ENCODE measurements around the gene HNF4A.
"Not testable (repeated sequence)": the region's sequence is repeated elsewhere in the genome, so short reads cannot be mapped to it uniquely, and the experiment has no call there.

HNF4A gene

GRCh38 chr20:44345147-44345546 is 10.4 kb upstream of the HNF4A start:
- WGBS, 2 experiments = 88 to 89% methylated on average over 8 of the region's 8 CpGs
- no peaks in the 10 kb centered on the region for H3K36me3 ChIP-seq (ENCODE audit: control insufficient read depth, insufficient read depth, low read length)
- H3K27me3 ChIP-seq (ENCODE audit: control insufficient read depth, insufficient read depth, low read length, poor library complexity, severe bottlenecking) = no peaks in the 10 kb centered on the region
- H3K4me1 ChIP-seq (ENCODE audit: control insufficient read depth, insufficient read depth, low read length) = no peaks in the 10 kb centered on the region
- no peak overlapping the region for H3K27ac ChIP-seq (ENCODE audit: insufficient read depth, low read depth, low read length, poor library complexity, severe bottlenecking)
- H3K9me3 ChIP-seq (ENCODE audit: control insufficient read depth, low read length) = no peaks in the 10 kb centered on the region
- H3K4me3 ChIP-seq (ENCODE audit: insufficient read depth, low read depth, low read length) = no peak overlapping the region

- H3K4me3 ChIP-seq (ENCODE audit: insufficient read depth, low read depth, low read length); H3K27me3 ChIP-seq (ENCODE audit: control insufficient read depth, insufficient read depth, low read length, poor library complexity, severe bottlenecking); H3K4me1 ChIP-seq (ENCODE audit: control insufficient read depth, insufficient read depth, low read length); H3K36me3 ChIP-seq (ENCODE audit: control insufficient read depth, insufficient read depth, low read length); H3K27ac ChIP-seq (ENCODE audit: insufficient read depth, low read depth, low read length, poor library complexity, severe bottlenecking); H3K9me3 ChIP-seq (ENCODE audit: control insufficient read depth, low read length): not testable (repeated sequence)
- 91 to 94% methylated on average over 10 of the region's 10 CpGs for WGBS, 2 experiments
Measured at GRCh38 chr20:44345941-44346340, 9.6 kb upstream of the HNF4A start.

- WGBS, 2 experiments = 87 to 96% methylated on average over 4 of the region's 4 CpGs
- no peaks in the 10 kb centered on the region for H3K9me3 ChIP-seq (ENCODE audit: control insufficient read depth, low read length)
- no peaks in the 10 kb centered on the region for H3K36me3 ChIP-seq (ENCODE audit: control insufficient read depth, insufficient read depth, low read length)
- no peak overlapping the region for H3K27ac ChIP-seq (ENCODE audit: insufficient read depth, low read depth, low read length, poor library complexity, severe bottlenecking)
- peaks cover 11% of the 10 kb centered on the region for H3K4me1 ChIP-seq (ENCODE audit: control insufficient read depth, insufficient read depth, low read length)
- no peak overlapping the region for H3K4me3 ChIP-seq (ENCODE audit: insufficient read depth, low read depth, low read length)
- H3K27me3 ChIP-seq (ENCODE audit: control insufficient read depth, insufficient read depth, low read length, poor library complexity, severe bottlenecking) = no peaks in the 10 kb centered on the region
Measured at GRCh38 chr20:44348168-44348659, 7.3 kb upstream of the HNF4A start.

GRCh38 chr20:44349349-44349748 is 6.2 kb upstream of the HNF4A start:
- Histone ChIP-seq H3K9me3 (ENCODE audit: control insufficient read depth, low read length) (no peaks in the 10 kb centered on the region), H3K4me1 (ENCODE audit: control insufficient read depth, insufficient read depth, low read length) (peaks cover 11% of the 10 kb centered on the region), H3K27me3 (ENCODE audit: control insufficient read depth, insufficient read depth, low read length, poor library complexity, severe bottlenecking) (no peaks in the 10 kb centered on the region), H3K36me3 (ENCODE audit: control insufficient read depth, insufficient read depth, low read length) (no peaks in the 10 kb centered on the region), H3K4me3 (ENCODE audit: insufficient read depth, low read depth, low read length) (no peak overlapping the region), H3K27ac (ENCODE audit: insufficient read depth, low read depth, low read length, poor library complexity, severe bottlenecking) (no peak overlapping the region)
- WGBS, 2 experiments = 76 to 94% methylated on average over 3 of the region's 3 CpGs

- H3K27me3 ChIP-seq (ENCODE audit: control insufficient read depth, insufficient read depth, low read length, poor library complexity, severe bottlenecking) = no peaks in the 10 kb centered on the region
- H3K4me3 ChIP-seq (ENCODE audit: insufficient read depth, low read depth, low read length) = no peak overlapping the region
- H3K27ac ChIP-seq (ENCODE audit: insufficient read depth, low read depth, low read length, poor library complexity, severe bottlenecking) = no peak overlapping the region
- WGBS, 2 experiments = 94 to 96% methylated on average over 6 of the region's 6 CpGs
- H3K4me1 ChIP-seq (ENCODE audit: control insufficient read depth, insufficient read depth, low read length) = peaks cover 12% of the 10 kb centered on the region
- no peaks in the 10 kb centered on the region for H3K9me3 ChIP-seq (ENCODE audit: control insufficient read depth, low read length)
- no peaks in the 10 kb centered on the region for H3K36me3 ChIP-seq (ENCODE audit: control insufficient read depth, insufficient read depth, low read length)
Measured at GRCh38 chr20:44350567-44350966, 4.9 kb upstream of the HNF4A start.

- WGBS, 2 experiments = 94 to 95% methylated on average over 6 of the region's 6 CpGs
- Histone ChIP-seq H3K4me3 (ENCODE audit: insufficient read depth, low read depth, low read length) (no peak overlapping the region), H3K4me1 (ENCODE audit: control insufficient read depth, insufficient read depth, low read length) (peaks cover 21% of the 10 kb centered on the region), H3K9me3 (ENCODE audit: control insufficient read depth, low read length) (no peaks in the 10 kb centered on the region), H3K27me3 (ENCODE audit: control insufficient read depth, insufficient read depth, low read length, poor library complexity, severe bottlenecking) (no peaks in the 10 kb centered on the region), H3K36me3 (ENCODE audit: control insufficient read depth, insufficient read depth, low read length) (no peaks in the 10 kb centered on the region), H3K27ac (ENCODE audit: insufficient read depth, low read depth, low read length, poor library complexity, severe bottlenecking) (no peak overlapping the region)
Measured at GRCh38 chr20:44354979-44355497, 461 bp upstream of the HNF4A start.

- Histone ChIP-seq H3K36me3 (ENCODE audit: control insufficient read depth, insufficient read depth, low read length) (no peaks in the 10 kb centered on the region), H3K27ac (ENCODE audit: insufficient read depth, low read depth, low read length, poor library complexity, severe bottlenecking) (no peak overlapping the region), H3K27me3 (ENCODE audit: control insufficient read depth, insufficient read depth, low read length, poor library complexity, severe bottlenecking) (no peaks in the 10 kb centered on the region), H3K4me3 (ENCODE audit: insufficient read depth, low read depth, low read length) (no peak overlapping the region), H3K9me3 (ENCODE audit: control insufficient read depth, low read length) (no peaks in the 10 kb centered on the region), H3K4me1 (ENCODE audit: control insufficient read depth, insufficient read depth, low read length) (peaks cover 21% of the 10 kb centered on the region)
- WGBS, 2 experiments = 88 to 91% methylated on average over 14 of the region's 14 CpGs
Measured at GRCh38 chr20:44356353-44356723, 839 bp downstream of the HNF4A start.

GRCh38 chr20:44357020-44357419 is 1.5 kb downstream of the HNF4A start:
- H3K27ac ChIP-seq (ENCODE audit: insufficient read depth, low read depth, low read length, poor library complexity, severe bottlenecking) = no peak overlapping the region
- H3K9me3 ChIP-seq (ENCODE audit: control insufficient read depth, low read length) = no peaks in the 10 kb centered on the region
- H3K27me3 ChIP-seq (ENCODE audit: control insufficient read depth, insufficient read depth, low read length, poor library complexity, severe bottlenecking) = no peaks in the 10 kb centered on the region
- WGBS, 2 experiments = 85 to 89% methylated on average over 2 of the region's 2 CpGs
- H3K36me3 ChIP-seq (ENCODE audit: control insufficient read depth, insufficient read depth, low read length) = no peaks in the 10 kb centered on the region
- peaks cover 16% of the 10 kb centered on the region for H3K4me1 ChIP-seq (ENCODE audit: control insufficient read depth, insufficient read depth, low read length)
- H3K4me3 ChIP-seq (ENCODE audit: insufficient read depth, low read depth, low read length) = no peak overlapping the region

- Histone ChIP-seq H3K27me3 (ENCODE audit: control insufficient read depth, insufficient read depth, low read length, poor library complexity, severe bottlenecking) (no peaks in the 10 kb centered on the region), H3K9me3 (ENCODE audit: control insufficient read depth, low read length) (no peaks in the 10 kb centered on the region), H3K4me3 (ENCODE audit: insufficient read depth, low read depth, low read length) (no peak overlapping the region), H3K4me1 (ENCODE audit: control insufficient read depth, insufficient read depth, low read length) (peaks cover 9% of the 10 kb centered on the region), H3K27ac (ENCODE audit: insufficient read depth, low read depth, low read length, poor library complexity, severe bottlenecking) (no peak overlapping the region), H3K36me3 (ENCODE audit: control insufficient read depth, insufficient read depth, low read length) (no peaks in the 10 kb centered on the region)
- 95 to 98% methylated on average over 2 to 4 of the region's 4 CpGs for WGBS, 2 experiments
Measured at GRCh38 chr20:44357555-44358125, 2.1 kb downstream of the HNF4A start.

GRCh38 chr20:44358776-44359175 is 3.3 kb downstream of the HNF4A start:
- no peaks in the 10 kb centered on the region for H3K36me3 ChIP-seq (ENCODE audit: control insufficient read depth, insufficient read depth, low read length)
- H3K27me3 ChIP-seq (ENCODE audit: control insufficient read depth, insufficient read depth, low read length, poor library complexity, severe bottlenecking) = no peaks in the 10 kb centered on the region
- 95 to 98% methylated on average over 8 of the region's 8 CpGs for WGBS, 2 experiments
- H3K9me3 ChIP-seq (ENCODE audit: control insufficient read depth, low read length) = no peaks in the 10 kb centered on the region
- no peak overlapping the region for H3K4me3 ChIP-seq (ENCODE audit: insufficient read depth, low read depth, low read length)
- H3K4me1 ChIP-seq (ENCODE audit: control insufficient read depth, insufficient read depth, low read length) = peaks cover 9% of the 10 kb centered on the region
- H3K27ac ChIP-seq (ENCODE audit: insufficient read depth, low read depth, low read length, poor library complexity, severe bottlenecking) = no peak overlapping the region

GRCh38 chr20:44360221-44360620 is 4.7 kb downstream of the HNF4A start:
- H3K4me3 ChIP-seq (ENCODE audit: insufficient read depth, low read depth, low read length) = no peak overlapping the region
- no peaks in the 10 kb centered on the region for H3K9me3 ChIP-seq (ENCODE audit: control insufficient read depth, low read length)
- H3K27ac ChIP-seq (ENCODE audit: insufficient read depth, low read depth, low read length, poor library complexity, severe bottlenecking) = no peak overlapping the region
- no peaks in the 10 kb centered on the region for H3K36me3 ChIP-seq (ENCODE audit: control insufficient read depth, insufficient read depth, low read length)
- H3K4me1 ChIP-seq (ENCODE audit: control insufficient read depth, insufficient read depth, low read length) = peaks cover 9% of the 10 kb centered on the region
- H3K27me3 ChIP-seq (ENCODE audit: control insufficient read depth, insufficient read depth, low read length, poor library complexity, severe bottlenecking) = no peaks in the 10 kb centered on the region
